Measurements from ENCODE around the gene NGLY1.

The NGLY1 gene

DNA sequence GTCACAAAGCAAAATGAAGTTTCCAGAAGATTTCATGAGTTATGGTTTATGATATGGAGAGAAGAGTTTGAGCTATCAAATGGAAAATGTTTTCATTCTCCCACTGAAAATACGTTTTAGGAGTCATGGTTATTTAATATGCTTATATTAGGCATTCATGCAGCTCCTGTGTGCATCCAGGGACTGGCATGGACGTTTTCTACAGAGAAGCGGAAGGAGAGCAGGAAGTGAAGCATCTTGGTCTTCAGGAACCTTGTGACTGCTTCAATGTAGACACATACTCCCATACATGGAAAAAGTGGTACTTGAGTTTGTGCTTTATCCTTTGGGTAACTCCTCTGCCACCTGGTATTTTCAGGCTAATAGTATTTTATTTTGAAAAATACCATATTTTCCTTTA is 75.2 kb downstream of the NGLY1 start:
- DNase-seq (ENCODE audit: low read depth): no peak

GRCh38 chr3:25707268-25707926 is 75.8 kb downstream of the NGLY1 start:
- no peak for DNase-seq (ENCODE audit: low read depth)

DNA sequence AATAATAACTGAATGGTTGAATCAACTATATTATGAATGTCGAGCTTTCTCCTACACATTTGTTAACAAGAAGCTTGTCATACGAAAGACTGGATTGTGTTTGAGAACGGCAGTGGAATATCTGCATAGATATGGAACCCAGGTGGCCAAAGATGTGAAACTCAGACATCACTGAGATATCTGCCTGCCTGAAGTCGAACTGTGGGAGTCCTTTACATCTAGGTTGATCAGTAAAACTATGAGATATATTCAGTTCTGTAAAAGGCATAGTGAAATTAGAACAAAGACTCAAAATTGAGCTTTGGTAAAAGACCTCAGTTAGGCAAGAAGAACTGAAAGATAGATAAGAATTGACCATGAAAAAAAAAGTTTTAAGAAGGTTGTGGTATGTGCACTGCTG is 77.0 kb downstream of the NGLY1 start:
- no peak for DNase-seq (ENCODE audit: low read depth)

DNA sequence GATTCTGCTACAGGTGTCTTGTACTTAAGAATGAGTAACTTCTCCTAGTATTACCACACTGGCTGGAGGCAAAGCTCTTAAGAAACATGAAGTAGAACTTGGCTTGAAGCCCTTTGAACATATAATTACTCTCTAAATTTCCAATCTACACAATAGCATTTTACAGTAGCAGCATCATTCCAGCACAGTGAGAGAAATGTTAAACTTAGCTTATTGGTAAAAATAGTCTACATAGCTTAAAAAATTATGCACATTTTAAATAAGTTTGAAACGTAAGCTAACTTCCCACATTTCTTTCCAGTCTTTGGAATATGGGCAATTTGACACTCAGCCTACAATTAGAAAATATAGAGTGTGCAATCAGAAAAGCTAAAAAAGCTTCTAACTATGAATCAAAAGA is 85.7 kb downstream of the NGLY1 start:
- DNase-seq (ENCODE audit: low read depth): no peak

- no peak for DNase-seq (ENCODE audit: low read depth)
These were observed 87.4 kb downstream of the NGLY1 start for GRCh38 chr3:25695731-25696420.

DNA sequence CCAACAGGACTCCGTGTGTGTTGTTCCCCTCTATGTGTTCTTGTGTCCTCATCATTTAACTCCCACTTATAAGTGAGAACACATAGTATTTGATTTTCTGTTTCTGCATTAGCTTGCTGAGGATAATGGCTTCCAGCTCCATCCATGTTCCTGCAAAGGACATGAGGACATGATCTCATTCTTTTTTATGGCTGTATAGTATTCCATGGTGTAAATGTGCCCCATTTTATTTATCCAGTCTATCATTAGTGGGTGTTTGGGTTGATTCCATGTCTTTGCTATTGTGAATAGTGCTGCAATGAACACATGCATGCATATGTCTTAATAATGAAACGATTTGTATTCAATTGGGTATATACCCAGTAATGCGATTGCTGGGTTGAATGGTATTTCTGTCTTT is 90.0 kb downstream of the NGLY1 start:
- no peak for DNase-seq (ENCODE audit: low read depth)

DNA sequence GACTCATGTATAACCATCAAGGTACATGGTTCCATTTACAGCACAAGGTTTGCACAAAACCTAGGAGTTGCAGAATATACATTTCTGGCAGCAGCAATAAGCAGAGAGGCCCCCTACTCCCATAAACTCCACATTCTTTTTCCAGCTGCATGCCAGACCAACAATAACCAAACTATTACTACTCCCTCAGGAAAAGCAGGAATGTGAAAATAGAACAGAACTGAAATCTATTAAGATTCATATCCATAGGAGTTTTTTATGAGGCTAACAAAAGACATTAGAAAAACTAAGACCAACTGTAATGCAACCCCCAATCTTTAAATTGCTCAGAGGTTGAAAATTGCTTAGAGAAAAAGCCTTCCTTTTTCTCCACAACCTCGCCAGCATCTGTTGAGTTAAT is 90.9 kb downstream of the NGLY1 start:
- DNase-seq (ENCODE audit: low read depth): no peak

DNA sequence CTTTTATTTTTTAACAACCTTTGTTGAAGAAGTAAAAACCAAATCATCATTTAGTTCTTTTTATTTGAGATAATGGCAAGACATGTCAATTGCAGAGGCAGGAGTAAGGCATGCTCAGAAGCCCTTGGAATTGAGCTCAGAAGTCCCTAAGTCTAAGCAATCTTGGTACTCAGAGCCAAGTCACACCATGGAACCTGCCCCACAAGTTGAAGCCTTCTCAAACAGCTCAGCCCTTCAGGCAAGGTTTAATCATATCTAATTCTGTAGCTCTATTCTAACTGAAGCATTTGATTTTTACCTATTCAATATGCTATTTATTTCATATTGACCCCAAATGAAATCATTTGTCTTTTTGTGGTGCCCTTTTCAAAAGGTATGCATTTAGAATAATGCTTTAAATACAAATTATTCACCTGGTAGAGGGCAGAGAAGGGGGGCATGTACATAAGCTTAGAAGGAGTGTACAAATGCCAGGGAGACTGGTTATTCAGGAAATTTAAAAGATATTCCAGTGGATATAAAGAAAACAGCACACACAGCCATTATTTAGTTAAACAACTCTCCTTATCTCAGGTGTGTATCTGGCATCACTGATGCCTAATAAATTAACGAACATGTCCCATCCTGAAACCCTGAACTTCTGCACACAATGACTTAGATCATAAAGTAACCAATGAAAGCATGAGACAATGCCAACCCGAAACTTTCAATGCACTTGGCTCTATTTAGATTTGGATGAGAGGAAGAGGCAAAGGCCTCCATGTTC is 92.3 kb downstream of the NGLY1 start:
- DNase-seq (ENCODE audit: low read depth): no peak

DNA sequence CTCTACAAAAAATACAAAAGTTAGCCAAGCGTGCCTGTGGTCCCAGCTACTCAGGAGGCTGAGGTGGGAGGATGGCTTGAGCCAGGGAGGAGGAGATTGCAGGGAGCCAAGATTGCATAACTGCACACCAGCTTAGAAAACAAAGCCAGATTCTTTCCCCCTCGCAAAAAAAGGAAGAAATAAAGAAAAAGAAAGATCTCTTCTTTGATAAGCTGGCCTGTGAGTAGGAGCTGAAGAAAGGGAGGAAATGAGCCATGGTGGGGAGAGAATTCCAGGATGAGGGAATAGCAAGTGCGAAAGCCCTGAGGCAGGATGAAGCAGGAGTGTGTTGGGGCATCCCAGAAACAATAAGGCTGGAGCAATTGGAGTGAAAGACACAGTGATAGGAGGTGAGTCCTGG is 94.0 kb downstream of the NGLY1 start:
- DNase-seq (ENCODE audit: low read depth): no peak

DNA sequence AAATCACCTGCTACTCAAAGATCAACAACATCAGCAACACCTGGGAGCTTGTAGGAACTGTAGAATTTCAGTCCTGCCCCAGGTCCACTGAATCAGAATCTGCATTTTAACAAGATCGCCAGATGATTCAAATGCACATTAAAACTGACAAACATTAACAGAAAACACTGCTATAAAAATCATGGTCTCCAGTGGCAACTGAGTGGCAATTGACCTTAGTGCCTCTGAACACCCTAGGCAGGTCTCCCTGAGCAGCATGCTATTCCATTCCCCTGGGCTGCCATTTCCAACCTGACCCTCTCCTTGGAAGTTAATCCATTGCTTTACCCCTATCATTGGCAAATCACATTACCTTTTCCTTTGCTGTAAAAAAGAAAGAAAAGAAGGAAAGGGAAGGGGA is 95.5 kb downstream of the NGLY1 start:
- no peak for DNase-seq (ENCODE audit: low read depth)

DNA sequence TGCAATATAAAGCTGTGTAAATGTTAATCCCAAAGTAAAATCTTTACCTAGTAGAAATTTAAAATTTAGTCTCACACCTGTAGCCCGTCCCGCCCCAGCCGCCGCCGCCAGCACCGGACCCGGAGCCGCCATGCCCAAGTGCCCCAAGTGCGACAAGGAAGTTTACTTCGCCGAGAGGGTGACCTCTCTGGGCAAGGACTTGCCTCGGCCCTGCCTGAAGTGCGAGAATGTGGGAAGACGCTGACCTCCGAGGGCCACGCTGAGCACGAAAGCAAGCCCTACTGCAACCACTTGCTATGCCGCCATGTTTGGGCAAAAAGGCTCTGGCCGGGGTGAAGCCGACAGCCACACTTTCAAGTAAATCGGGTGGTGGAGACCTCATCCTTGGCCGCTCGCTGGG is 96.5 kb downstream of the NGLY1 start:
- no peak for DNase-seq (ENCODE audit: low read depth)

DNA sequence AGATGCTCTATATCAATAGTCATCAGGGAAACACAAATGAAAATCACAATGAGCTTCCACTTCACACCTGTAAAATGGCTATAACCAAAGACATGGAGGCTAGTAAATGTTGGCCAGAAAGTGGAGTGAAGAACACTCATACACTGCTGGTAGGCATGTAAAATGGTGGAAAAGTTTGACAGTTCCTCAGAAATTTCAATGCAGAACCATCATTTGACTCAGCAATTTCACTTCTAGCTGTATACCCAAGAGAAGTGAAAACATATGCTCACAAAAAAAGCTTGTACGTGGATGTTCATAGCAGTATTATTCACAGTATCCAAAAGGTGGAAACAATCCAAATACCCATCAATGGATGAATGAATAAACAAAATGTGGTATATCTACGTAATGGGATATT is 99.4 kb downstream of the NGLY1 start:
- no peak for DNase-seq (ENCODE audit: low read depth)

- DNase-seq (ENCODE audit: low read depth): no peak
These were observed 99.8 kb downstream of the NGLY1 start for GRCh38 chr3:25683410-25683809.

- no peak for DNase-seq (ENCODE audit: low read depth)
These were observed 103.5 kb downstream of the NGLY1 start for GRCh38 chr3:25679642-25680302.

DNA sequence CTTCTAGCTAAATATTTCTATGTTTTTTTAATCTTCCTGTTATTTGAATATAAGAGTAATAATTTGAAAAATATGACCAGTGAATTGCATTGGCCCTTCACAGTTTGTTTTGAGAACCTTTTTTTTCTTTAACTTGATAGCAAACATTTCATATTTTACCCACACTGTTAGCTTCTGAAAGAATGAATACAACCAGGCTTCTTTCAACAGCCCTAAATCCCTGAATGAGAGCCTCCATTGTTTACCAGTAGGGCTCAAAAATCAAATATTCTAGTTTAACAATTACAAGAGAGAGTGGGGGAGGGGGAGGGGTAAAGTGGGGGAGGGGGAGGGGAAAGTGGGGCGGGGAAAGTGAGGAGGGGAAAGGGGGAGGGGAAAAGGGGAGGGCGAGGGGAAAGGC is 104.1 kb downstream of the NGLY1 start:
- no peak for DNase-seq (ENCODE audit: low read depth)

DNA sequence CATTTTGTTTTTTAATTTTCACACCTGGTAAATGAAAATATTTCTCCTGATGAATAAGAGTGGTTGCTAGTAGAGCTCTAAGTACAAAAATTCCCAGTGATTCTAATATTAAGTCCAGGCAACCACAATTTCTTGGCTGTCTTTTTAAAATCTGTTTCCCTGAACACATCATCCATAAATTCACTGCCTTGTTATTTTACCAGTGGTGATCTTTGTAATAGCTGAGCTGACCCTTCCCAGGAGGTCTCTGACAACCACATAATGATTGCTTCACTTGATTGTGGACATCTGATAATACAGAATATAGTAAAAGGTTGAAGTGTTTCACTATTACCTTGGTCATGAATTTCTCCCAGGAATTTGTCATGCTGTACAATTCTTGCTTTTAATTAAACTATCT is 104.7 kb downstream of the NGLY1 start:
- DNase-seq (ENCODE audit: low read depth): no peak

DNA sequence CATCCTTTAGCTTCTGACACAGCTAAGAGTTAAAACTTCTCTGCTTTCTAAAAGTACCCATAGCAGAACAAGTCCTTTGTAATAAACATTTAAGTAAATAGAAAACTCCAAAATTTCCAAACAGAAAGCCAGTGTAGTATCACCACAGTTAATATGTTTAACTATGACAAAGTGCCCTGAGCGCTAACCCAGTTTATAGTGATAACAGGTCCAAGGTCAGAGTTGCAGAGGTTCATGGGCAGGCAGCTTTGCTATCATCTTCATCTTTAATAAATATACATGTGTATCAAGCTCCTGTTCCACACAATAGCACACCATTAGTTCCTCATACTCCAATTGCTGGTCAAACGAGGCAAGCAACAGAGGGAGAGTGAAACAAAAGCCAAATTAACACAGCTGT is 106.1 kb downstream of the NGLY1 start:
- DNase-seq (ENCODE audit: low read depth): no peak

- DNase-seq (ENCODE audit: low read depth): no peak
These were observed 108.6 kb downstream of the NGLY1 start for GRCh38 chr3:25674670-25675069.

DNA sequence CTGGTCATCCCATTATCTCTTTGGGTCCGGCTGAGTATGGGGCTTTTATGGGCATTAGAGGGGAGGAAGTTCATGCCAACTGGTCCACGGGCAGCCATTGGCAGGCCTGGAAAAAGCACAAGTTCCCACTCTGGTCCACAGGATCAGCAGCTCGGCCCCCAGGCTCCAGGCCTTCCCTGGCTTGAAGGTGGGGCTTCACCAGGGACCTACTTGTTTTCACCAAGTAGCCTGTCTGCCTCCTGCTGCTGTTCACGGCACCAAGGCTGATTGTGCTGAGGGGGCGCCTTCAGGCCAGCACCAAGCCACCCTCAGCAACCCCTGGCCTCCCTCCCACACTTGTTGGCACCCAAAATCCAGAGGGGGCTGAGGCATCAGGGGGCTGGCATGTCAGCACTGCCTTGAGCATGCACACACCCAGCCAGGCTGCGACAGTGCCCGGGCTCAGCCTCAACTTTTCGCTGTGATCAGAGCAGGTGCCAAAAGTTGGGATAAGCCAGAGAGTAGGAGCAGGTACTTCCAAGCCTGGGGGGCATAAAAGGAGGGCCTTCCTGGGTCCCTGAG is 109.4 kb downstream of the NGLY1 start:
- no peak for DNase-seq (ENCODE audit: low read depth)
